Thoracic aorta (tissue), 2 donors: Measurements from ENCODE around the gene ATP2B2. TPM values are rescaled to one million over a fixed set of nuclear protein-coding genes. Genes with fewer than 3 reads are reported as not detected.

ENCODE experiments used
- ATAC-seq: fragments of 150-250 bp; one replicate; pipeline ENCODE4 v1.8.0; 2017; ENCODE audit warnings: low read depth; ENCODE audit not compliant: insufficient number of reproducible peaks, low FRiP score
- DNase-seq: peaks from one replicate; pipeline ENCODE4 v3.0.0-alpha.2; 2020; ENCODE audit warnings: low spot score
- H3K27ac ChIP-seq, 2 donors: fragments of 200-600 bp; sonication (generic); 1 replicate in 1 of 2; 2 replicates in 1 of 2; pipeline ENCODE4 v1.5.1; 2016; ENCODE audit warnings: mild to moderate bottlenecking in 2 of 2, moderate library complexity in 2 of 2
- H3K27me3 ChIP-seq: fragments of 200-600 bp; sonication (generic); replicated peaks from 2 replicates; pipeline ENCODE4 v1.6.0; 2016; ENCODE audit warnings: mild to moderate bottlenecking; ENCODE audit not compliant: insufficient read depth
- H3K36me3 ChIP-seq: fragments of 200-600 bp; sonication (generic); one replicate; pipeline ENCODE4 v1.5.1; 2016
- H3K4me1 ChIP-seq, 2 donors: fragments of 200-600 bp; sonication (generic); 1 replicate in 1 of 2; 2 replicates in 1 of 2; pipeline versions ENCODE4 v1.5.1 to v1.6.0; 2016; ENCODE audit warnings: low read depth in 2 of 2, mild to moderate bottlenecking in 1 of 2; ENCODE audit not compliant: control insufficient read depth in 1 of 2
- H3K4me3 ChIP-seq: fragments of 200-600 bp; sonication (generic); 2 replicates; pipeline ENCODE4 v1.5.1; 2016; ENCODE audit warnings: mild to moderate bottlenecking
- H3K9me3 ChIP-seq: fragments of 200-600 bp; sonication (generic); 2 replicates; pipeline ENCODE4 v1.5.1; 2016
- CTCF ChIP-seq: fragments of 200-600 bp; sonication (generic); IDR thresholded peaks from one replicate; pipeline ENCODE4 v1.5.1; 2019; ENCODE audit warnings: antibody characterized with exemption
- total RNA-seq, 2 donors: library from RNA; depleted of rRNA; stranded (reverse); fragments of >200 nt; gene quantifications; one replicate each; pipeline versions ENCODE4 v1.1.0 to v1.2.3, GENCODE V29; 2016

ATP2B2 gene
- total RNA-seq, 2 donors from 2014 or later, result not detected

GRCh38 chr3:10472877-10473440 is 32.4 kb downstream of the ATP2B2 start:
- Histone ChIP-seq H3K9me3 (no peaks in the 10 kb centered on the region), H3K4me3 (no peak overlapping the region), H3K4me1 (no peaks in the 10 kb centered on the region), H3K27me3 (no peaks in the 10 kb centered on the region), H3K36me3 (no peaks in the 10 kb centered on the region), H3K27ac (no peak overlapping the region)
- no peak for ATAC-seq
- no peak for DNase-seq
- no peak for TF ChIP-seq CTCF

- Histone ChIP-seq H3K4me3 (no peak overlapping the region), H3K9me3 (no peaks in the 10 kb centered on the region), H3K4me1 (no peaks in the 10 kb centered on the region), H3K27me3 (no peaks in the 10 kb centered on the region), H3K36me3 (no peaks in the 10 kb centered on the region), H3K27ac (no peak overlapping the region)
- DNase-seq, result no peak
- no peak for TF ChIP-seq CTCF
- no peak for ATAC-seq
Observed at GRCh38 chr3:10471054-10471688, 34.2 kb downstream of the ATP2B2 start.

DNA sequence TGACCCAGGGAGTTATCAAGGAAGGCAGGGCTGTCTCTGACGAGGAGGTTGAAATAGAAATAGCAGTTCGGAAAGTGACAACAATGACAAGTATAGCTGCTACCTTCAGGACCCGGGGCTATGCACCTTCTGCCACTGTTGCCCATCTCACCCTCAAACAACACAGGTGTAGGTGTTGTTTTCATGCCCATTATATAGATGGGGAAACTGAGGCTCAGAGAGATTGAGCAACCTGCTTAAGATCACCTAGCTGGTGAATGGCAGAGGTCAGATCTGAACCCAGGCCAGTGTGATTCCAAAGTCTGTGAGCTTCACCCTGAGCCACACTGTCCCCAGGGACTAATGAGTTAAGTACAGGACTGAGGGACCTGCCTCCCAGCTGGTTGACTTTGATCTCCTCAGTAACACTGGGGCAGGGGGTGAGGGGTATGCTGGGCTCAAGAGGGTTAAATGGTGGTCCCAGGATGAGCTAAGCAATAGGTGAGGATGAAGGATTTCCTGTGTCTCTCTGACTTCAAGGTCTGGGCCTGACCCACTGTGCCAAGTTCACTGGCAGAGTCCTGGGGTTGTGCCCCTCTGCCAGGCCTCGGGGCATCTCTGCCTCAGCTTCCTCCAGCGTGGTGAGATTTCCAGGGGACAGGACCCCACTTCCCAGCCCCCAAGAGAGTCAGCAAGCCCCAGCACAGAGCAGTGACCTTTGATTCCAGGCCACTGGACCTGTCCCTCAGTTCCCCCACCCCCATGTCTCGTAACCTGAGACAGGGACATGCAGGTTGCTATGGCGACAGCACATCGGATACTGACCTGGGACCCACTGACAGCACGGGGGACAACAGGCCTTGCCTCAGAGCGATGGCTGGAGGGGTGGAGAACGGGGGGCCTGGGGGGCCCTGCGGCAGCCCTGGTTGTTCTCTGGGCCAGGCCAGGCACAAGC is 35.0 kb downstream of the ATP2B2 start:
- no peaks in the 10 kb centered on the region for H3K27me3 ChIP-seq
- no peak for TF ChIP-seq CTCF
- H3K9me3 ChIP-seq, result no peaks in the 10 kb centered on the region
- H3K36me3 ChIP-seq, result no peaks in the 10 kb centered on the region
- H3K27ac ChIP-seq, result no peak overlapping the region
- DNase-seq (no peak), ATAC-seq (no peak)
- no peaks in the 10 kb centered on the region for H3K4me1 ChIP-seq
- H3K4me3 ChIP-seq, result no peak overlapping the region

GRCh38 chr3:10469441-10470119 is 35.8 kb downstream of the ATP2B2 start:
- Histone ChIP-seq H3K9me3 (no peaks in the 10 kb centered on the region), H3K27me3 (no peaks in the 10 kb centered on the region), H3K4me3 (no peak overlapping the region), H3K27ac (no peak overlapping the region), H3K4me1 (no peaks in the 10 kb centered on the region), H3K36me3 (no peaks in the 10 kb centered on the region)
- DNase-seq, result no peak
- TF ChIP-seq CTCF, result no peak
- ATAC-seq, result no peak
